Lower leg skin (tissue), 3 donors: Measurements from ENCODE around the gene TSPAN11.

Source experiments
- POLR2A ChIP-seq, 2 donors: fragments of 450-650 bp; IDR thresholded peaks; one replicate each; pipeline ENCODE4 v1.6.1; 2016 to 2017; ENCODE audit warnings: antibody characterized with exemption in 2 of 2, mild to moderate bottlenecking in 1 of 2, moderate library complexity in 1 of 2
- TF ChIP-seq, protein P1 (sequence below), 3 donors: fragments of 450-650 bp; IDR thresholded peaks; one replicate each; pipeline ENCODE4 v1.5.1; 2016; ENCODE audit warnings: antibody characterized with exemption in 3 of 3, mild to moderate bottlenecking in 3 of 3, moderate library complexity in 2 of 3

DNA sequence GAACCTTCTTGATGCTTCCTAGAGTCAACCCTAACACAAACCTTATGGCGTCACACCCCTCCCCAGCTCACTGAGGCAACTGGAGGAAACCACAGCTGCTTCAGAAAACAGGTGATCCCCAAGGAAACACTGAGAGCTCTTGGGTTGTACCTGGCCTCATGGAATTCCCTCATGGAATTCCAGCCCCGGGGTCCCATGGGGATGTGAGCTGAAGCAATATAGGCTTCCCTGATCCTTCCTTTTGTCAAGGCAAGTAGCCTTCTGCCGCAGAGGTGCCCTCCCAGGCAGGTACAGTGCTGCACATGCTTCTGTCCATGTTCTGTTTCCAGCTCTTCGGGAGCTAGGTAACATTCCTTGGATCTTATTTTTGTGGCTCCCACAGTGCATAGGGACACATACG is 47.3 kb downstream of the TSPAN11 start:
- TF ChIP-seq, protein P1, sequence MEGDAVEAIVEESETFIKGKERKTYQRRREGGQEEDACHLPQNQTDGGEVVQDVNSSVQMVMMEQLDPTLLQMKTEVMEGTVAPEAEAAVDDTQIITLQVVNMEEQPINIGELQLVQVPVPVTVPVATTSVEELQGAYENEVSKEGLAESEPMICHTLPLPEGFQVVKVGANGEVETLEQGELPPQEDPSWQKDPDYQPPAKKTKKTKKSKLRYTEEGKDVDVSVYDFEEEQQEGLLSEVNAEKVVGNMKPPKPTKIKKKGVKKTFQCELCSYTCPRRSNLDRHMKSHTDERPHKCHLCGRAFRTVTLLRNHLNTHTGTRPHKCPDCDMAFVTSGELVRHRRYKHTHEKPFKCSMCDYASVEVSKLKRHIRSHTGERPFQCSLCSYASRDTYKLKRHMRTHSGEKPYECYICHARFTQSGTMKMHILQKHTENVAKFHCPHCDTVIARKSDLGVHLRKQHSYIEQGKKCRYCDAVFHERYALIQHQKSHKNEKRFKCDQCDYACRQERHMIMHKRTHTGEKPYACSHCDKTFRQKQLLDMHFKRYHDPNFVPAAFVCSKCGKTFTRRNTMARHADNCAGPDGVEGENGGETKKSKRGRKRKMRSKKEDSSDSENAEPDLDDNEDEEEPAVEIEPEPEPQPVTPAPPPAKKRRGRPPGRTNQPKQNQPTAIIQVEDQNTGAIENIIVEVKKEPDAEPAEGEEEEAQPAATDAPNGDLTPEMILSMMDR (IDR thresholded peaks at IDR 0.05), result no peak
- TF ChIP-seq POLR2A (IDR thresholded peaks at IDR 0.05), result no peak
